GM18505 (cell line): ENCODE data around the gene DTX4.
A peak's percentile ranks its signal among the peaks of the same experiment; 100 is the strongest.

Experiments
- ATAC-seq: cut with Tn5 transposase; IDR thresholded peaks from one replicate; pipeline ENCODE4 v1.9.1; 2021; ENCODE audit not compliant: unreplicated experiment
- POLR2A ChIP-seq: IDR thresholded peaks from 4 replicates; pipeline ENCODE4 v1.6.1; 2011; ENCODE audit warnings: borderline replicate concordance; ENCODE audit not compliant: insufficient read depth, insufficient read length; ENCODE audit errors: extremely low read depth

The DTX4 gene

DNA sequence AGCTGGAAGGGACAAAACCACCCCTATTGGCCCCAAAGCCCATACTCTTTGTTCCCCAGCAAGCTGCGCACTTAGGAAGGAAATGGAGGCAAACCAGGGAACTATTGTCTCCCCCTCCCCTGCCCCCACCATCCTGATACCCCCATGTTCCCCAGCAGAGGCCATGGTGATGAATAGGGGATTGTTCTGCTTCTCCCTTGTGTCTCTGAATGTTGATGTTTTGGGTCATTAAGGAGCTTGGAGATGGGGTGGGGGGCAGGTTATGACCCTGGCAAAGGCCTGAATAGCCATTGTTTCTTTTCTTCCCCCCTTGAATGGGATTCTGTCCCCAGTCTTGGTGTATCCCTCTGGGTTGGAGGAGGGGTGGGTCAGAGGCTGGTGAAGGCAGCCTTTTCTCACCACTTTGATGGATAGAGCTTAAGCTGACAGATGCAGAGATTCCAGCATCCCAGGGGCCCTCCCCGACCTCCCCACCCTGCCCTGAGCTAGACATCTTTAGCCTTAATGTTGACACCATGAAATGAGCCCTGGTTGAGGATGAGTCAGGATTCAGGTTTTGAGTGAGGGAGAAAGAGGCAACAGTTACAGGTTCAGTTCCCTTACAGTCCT, 8.3 kb downstream of the DTX4 start:
- TF ChIP-seq POLR2A, result no peak
- no peak for ATAC-seq

GRCh38 chr11:59180907-59181306, 9.0 kb downstream of the DTX4 start:
- ATAC-seq, result no peak
- TF ChIP-seq POLR2A, result no peak

DNA sequence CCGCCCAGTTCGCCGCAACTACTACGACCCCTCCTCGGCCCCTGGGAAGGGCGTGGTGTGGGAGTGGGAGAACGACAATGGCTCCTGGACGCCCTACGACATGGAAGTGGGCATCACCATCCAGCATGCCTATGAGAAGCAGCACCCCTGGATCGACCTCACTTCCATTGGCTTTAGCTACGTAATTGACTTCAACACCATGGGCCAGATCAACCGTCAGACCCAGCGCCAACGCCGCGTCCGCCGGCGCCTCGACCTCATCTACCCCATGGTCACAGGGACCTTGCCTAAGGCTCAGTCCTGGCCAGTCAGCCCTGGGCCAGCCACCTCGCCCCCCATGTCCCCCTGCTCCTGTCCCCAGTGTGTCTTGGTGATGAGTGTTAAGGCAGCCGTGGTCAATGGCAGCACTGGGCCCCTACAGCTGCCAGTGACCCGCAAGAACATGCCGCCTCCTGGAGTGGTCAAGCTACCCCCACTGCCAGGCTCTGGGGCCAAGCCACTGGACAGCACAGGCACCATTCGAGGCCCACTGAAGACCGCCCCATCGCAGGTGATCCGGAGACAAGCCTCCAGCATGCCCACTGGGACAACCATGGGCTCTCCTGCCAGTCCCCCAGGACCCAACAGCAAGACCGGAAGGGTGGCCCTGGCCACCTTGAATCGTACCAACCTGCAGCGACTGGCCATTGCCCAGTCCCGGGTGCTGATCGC, 10.0 kb downstream of the DTX4 start:
- no peak for TF ChIP-seq POLR2A
- ATAC-seq, result no peak

DNA sequence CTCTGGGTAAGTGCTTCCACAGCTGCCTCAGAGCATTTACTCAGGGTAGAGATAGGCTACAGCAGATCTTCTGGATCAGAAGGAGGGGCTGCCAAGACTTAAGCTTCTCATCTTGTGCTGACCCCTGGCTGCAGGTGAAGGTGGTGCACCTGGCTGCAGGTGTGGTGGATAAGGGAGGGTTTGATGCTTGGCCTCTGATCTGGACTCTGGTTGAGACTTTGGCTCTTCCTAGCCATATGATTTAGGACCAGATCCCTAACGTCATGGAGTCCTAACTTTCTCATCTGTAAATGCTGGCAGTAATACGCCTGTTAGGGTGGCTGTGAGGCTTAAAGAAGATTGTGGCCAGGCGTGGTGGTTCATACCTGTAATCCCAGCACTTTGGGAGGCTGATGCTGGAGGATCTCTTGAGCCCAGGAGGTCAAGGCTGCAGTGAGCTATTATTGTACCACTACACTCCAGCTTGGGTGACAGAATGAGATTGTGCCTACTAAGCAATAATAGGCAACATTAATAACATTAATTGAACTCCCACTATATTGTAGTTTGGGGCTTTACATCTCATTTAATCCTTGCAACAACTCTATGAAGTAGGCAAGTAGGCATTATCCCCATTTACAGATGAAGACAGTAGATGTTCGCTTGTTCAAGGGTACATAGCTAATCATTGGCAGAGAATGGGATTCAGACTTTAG, 10.7 kb downstream of the DTX4 start:
- no peak for TF ChIP-seq POLR2A
- ATAC-seq, result no peak

DNA sequence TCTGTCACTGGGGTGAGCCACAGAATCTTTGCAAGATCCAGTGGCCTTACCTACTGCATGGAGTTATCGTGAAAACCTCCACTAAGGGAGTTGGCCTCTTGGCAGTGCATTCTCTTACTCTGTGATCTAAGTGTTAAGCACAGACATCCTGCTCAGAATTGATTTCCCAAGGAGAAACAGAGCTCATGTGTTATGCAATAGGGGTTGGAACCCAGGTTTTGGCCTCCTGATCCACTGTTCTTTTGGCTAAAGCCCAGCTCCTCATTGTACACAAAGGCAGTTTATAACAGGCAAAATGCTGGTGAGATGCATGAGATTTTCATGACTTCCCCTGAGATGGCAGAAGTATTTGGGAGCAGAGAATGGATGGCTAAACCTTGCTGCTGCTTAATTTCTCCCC, 11.8 kb downstream of the DTX4 start:
- no peak for ATAC-seq
- no peak for TF ChIP-seq POLR2A

DNA sequence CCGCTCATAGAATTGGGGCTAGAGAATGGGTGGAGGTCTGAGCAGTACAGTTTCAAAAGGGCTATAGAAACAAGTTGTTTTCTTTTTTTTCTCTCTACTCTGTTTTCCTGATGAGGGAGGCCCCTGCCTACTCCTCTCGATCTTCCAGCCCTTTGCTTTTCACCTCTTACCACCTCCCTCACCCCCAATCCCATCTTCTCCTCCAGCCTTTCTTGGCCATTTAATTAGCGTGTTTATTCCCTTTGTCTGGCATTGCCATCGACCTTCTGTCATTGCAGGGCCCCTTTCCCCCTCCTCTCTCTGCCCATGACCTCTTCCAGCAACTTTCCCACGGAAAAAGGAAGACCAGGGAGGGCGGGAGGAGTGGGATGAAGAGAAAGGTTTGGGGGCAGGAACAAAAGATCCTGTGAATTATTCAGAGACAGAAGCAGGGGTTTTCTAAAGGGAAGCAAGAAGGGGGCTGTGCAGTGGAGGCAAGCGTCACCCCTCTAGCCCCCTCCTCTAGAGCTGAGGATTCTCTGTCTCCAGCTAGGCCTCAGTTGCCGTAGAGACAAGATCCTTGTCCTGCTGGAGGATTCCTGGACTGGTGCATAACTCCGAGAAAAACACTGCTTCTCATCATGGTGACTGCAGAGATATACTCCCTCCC, 12.9 kb downstream of the DTX4 start:
- ATAC-seq, result no peak
- no peak for TF ChIP-seq POLR2A

DNA sequence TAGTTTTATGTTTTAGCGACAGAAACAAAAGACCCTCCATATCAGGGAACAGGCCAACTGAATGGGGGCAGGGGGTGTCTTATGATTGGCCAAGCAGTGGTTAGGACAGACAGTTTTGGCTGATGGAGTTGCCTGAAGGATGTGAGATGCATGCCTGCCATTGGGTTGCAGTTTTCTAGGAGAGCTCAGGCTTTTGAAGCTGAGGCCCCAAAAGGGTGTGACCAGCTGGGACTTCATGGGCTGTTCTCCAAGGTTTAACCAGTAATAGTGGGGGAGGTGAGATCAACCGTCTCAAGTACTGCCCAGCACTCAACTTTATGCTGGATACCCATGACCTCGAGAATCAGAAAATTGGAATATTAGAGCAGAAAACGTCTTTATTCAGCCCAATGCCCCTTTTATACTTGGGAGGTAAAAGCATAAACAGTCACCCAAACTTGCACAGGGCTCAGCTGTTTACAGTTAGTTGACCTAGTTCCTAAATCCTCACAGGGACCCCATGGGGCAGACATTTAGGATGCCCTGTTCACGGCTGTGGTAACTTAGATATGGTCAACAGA, 13.5 kb downstream of the DTX4 start:
- ATAC-seq, result no peak
- TF ChIP-seq POLR2A, result no peak

DNA sequence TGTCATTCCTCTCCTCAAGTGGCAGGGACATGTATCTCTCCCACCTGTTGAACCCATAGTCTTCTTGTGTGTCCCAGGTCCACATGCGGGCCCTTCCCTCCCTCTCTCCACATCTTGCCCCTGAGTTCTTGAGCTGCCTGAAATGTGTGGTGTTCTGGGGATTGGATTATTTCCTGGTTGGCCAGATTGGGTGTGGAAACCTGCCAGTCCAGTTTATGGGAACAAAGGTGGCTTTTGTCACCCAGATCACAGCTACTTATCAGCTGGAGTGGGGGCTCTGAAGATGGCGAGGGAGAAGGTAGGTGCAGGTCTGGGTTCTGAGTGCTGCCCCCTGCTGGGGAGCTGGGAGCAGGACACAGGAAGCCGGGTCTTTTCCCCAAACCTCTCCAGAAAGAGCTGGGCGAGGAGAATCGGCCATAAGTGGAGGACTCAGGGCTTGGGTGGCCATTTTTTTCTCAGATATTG, 14.2 kb downstream of the DTX4 start:
- peak; percentile 74 for ATAC-seq
- no peak for TF ChIP-seq POLR2A

DNA sequence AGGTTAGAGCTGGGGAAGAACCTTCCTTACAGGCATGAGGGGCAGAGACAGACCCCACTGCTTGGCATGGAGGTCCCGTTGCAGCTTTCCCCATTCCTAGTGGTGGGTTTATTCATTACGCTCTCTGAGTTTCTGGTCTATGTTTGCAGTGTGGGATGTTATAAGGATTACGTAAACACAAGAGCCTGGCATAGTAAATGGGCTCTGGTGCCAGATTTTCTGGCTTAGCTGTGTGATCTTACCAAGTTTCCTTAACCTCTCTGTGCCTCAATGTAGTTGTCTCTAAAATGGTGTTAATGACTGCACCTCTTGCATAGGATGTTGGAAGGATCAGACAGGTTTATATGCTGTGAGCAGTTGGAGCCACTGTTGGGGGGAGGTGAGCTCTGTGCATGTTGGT, 15.1 kb downstream of the DTX4 start:
- no peak for TF ChIP-seq POLR2A
- ATAC-seq, result no peak

GRCh38 chr11:59187587-59187986, 15.7 kb downstream of the DTX4 start:
- ATAC-seq, result no peak
- no peak for TF ChIP-seq POLR2A

DNA sequence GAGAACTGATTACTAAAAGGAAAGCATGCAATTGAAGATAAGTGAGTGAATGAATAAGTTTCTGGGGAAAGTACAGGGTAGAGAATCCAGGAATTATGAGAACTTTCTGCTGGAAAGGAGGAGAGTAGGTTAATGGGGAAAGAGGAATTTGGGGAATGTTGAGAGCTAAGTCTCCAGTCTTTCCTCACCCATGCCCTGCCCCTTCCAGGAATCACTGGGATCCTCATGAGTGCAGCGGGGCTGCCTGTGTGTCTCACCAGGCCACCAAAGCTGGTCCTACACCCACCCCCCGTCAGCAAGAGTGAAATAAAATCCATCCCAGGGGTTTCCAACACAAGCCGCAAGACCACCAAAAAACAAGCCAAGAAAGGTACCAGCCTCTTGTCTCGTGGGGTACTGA, 17.0 kb downstream of the DTX4 start:
- ATAC-seq, result no peak
- TF ChIP-seq POLR2A, result no peak

DNA sequence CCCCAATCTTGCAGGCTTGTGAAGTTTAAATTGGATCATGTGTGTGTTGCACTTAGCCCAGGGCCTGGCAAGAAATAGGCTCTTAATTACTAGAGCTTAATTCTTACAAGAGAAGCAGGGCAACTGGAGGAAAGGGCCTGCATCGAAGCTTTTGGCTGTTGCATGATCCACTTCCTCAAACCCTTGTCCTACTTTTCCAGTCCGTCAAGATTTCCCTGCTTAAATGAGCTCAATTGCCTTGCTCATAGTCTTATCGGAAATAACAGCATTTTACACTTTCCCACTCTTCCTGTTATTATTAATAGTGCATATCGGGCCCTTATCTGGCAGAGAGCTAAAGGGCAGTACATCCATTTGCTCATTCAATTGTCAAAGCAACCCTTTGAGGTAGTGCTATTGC, 18.1 kb downstream of the DTX4 start:
- no peak for ATAC-seq
- no peak for TF ChIP-seq POLR2A

DNA sequence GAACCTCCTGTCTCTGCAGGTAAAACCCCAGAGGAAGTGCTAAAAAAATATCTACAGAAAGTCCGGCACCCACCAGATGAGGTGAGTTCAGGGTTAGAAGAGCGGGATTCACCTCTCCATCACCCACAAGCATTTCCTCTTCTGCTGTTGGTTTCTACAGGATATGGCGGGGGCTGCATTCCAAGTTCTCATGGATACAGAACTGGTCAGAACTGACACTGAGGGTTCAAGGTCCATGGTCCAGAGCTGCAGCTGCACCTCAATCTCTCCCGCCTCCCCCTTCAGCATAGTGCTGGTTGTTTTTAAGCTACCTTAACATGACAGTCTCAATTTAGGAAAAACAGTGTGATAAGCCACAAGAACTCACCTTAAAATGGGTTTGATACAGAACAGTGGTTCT, 19.2 kb downstream of the DTX4 start:
- ATAC-seq, result no peak
- TF ChIP-seq POLR2A, result no peak
